DND-41 (cell line): ENCODE results near the gene NTM.

Experiments
- EZH2 ChIP-seq: IDR thresholded peaks from 3 replicates; pipeline ENCODE4 v1.6.1; 2012; ENCODE audit warnings: borderline replicate concordance, low read depth, mild to moderate bottlenecking, moderate library complexity, low read length, inconsistent platforms; ENCODE audit not compliant: severe bottlenecking
- TF ChIP-seq, protein P1 (sequence below): IDR thresholded peaks from 2 replicates; pipeline ENCODE4 v1.5.1; 2012; ENCODE audit warnings: borderline replicate concordance, low read length, moderate library complexity, mild to moderate bottlenecking; ENCODE audit not compliant: poor library complexity, severe bottlenecking; ENCODE audit errors: extremely low read depth

DNA sequence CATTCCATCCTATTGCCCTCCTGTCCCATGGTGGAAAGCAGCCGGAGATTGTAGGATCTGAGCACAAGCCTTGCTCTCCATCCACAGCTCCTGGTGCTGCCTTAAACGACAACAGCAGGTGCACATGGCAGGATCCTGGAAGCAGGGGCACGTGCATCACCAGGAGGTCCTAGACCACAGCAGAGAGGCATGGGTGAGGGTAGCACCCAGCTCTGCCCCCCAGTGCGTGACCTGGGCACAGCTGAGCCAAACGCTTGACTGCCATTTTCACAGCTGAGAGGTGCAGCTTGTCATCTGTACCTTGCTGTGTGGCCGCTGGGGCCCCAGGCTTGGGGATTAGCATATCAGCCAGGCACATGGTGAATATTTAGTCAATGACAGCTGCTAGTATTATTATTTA, 92.7 kb downstream of the NTM start:
- TF ChIP-seq, protein P1, sequence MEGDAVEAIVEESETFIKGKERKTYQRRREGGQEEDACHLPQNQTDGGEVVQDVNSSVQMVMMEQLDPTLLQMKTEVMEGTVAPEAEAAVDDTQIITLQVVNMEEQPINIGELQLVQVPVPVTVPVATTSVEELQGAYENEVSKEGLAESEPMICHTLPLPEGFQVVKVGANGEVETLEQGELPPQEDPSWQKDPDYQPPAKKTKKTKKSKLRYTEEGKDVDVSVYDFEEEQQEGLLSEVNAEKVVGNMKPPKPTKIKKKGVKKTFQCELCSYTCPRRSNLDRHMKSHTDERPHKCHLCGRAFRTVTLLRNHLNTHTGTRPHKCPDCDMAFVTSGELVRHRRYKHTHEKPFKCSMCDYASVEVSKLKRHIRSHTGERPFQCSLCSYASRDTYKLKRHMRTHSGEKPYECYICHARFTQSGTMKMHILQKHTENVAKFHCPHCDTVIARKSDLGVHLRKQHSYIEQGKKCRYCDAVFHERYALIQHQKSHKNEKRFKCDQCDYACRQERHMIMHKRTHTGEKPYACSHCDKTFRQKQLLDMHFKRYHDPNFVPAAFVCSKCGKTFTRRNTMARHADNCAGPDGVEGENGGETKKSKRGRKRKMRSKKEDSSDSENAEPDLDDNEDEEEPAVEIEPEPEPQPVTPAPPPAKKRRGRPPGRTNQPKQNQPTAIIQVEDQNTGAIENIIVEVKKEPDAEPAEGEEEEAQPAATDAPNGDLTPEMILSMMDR = no peak
- no peak for TF ChIP-seq EZH2
